Panc1 (cell line): Measurements from ENCODE around the gene RYR3. TPM values are rescaled to one million over a fixed set of nuclear protein-coding genes. Genes with fewer than 3 reads are reported as not detected.

Experiments used
- ATAC-seq: fragments of 200-7000 bp; cut with Tn5 transposase; 2 replicates; pipeline ENCODE4 v1.9.1; 2020; ENCODE audit warnings: mild to moderate bottlenecking, moderate library complexity
- BruUV-seq: library from RNA; stranded (reverse); fragments of 400-500 nt; replicated peaks from 2 replicates; lab custom pipeline; 2021; lab: Mats Ljungman, UMichigan
- CTCF ChIA-PET: fragments of 300-600 bp; sonication (Branson Sonifier 250); formaldehyde crosslinking; loops from one replicate; lab custom pipeline; 2022; ENCODE audit warnings: antibody characterized with exemption; lab: Charles Lee
- POLR2A ChIA-PET: fragments of 300-600 bp; sonication (Branson Sonifier 250); formaldehyde crosslinking; loops from one replicate; lab custom pipeline; 2022; ENCODE audit warnings: antibody characterized with exemption; lab: Charles Lee
- DNase-seq: peaks from one replicate; pipeline ENCODE4 v3.0.0-alpha.2; 2010; ENCODE audit warnings: low read depth, low spot score
- H3K27ac ChIP-seq: 2 replicates; pipeline ENCODE4 v1.5.1; 2011; ENCODE audit warnings: mild to moderate bottlenecking, low read length, inconsistent platforms
- H3K27me3 ChIP-seq: fragments of 200-500 bp; sonication (Bioruptor generic); 2 replicates; pipeline ENCODE4 v1.6.0; 2014; ENCODE audit warnings: low read length, inconsistent platforms; ENCODE audit not compliant: control insufficient read depth, insufficient read depth
- H3K36me3 ChIP-seq: fragments of 200-500 bp; sonication (Bioruptor generic); 2 replicates; pipeline ENCODE4 v1.5.1; 2014; ENCODE audit warnings: inconsistent platforms, mild to moderate bottlenecking, low read length, moderate library complexity; ENCODE audit not compliant: control insufficient read depth, insufficient read depth
- H3K4me1 ChIP-seq: 2 replicates; pipeline ENCODE4 v1.5.1; 2011; ENCODE audit warnings: inconsistent platforms, mild to moderate bottlenecking, low read length, moderate library complexity; ENCODE audit not compliant: control insufficient read depth, insufficient read depth
- H3K4me3 ChIP-seq, 2 experiments: 2 replicates each; pipeline ENCODE4 v1.5.1; 2011 to 2012; ENCODE audit warnings: low read depth in 2 of 2, low read length in 2 of 2, mild to moderate bottlenecking in 2 of 2, inconsistent platforms in 1 of 2, moderate library complexity in 1 of 2
- H3K9me3 ChIP-seq: fragments of 200-500 bp; sonication (Bioruptor generic); 2 replicates; pipeline ENCODE4 v1.5.1; 2014; ENCODE audit warnings: low read depth, mild to moderate bottlenecking, inconsistent platforms, low read length, moderate library complexity; ENCODE audit not compliant: control insufficient read depth, insufficient read depth
- POLR2AphosphoS5 ChIP-seq: IDR thresholded peaks from 2 replicates; pipeline ENCODE4 v1.6.1; 2012; ENCODE audit warnings: mild to moderate bottlenecking, low read depth, low read length, moderate library complexity
- SIN3A ChIP-seq: IDR thresholded peaks from 2 replicates; pipeline ENCODE4 v1.6.1; 2012; ENCODE audit warnings: low read depth, mild to moderate bottlenecking, low read length, moderate library complexity, borderline replicate concordance; ENCODE audit not compliant: insufficient read depth
- TCF7L2 ChIP-seq: IDR thresholded peaks from 2 replicates; pipeline ENCODE4 v1.6.1; 2011; ENCODE audit warnings: mild to moderate bottlenecking, low read depth, low read length, inconsistent platforms
- in situ Hi-C: cut with HindIII; loops from 2 replicates; pipeline ENCODE4 v1.10.0; 2016; ENCODE audit warnings: low sequenced_read_pairs, low pct_unique_long_range_greater_than_20kb
- intact Hi-C: fragments of 100-400 bp; cut with micrococcal nuclease; formaldehyde crosslinking; loops from one replicate; pipeline ENCODE4 v1.10.0; 2022; ENCODE audit not compliant: unreplicated experiment
- total RNA-seq: library from RNA; stranded (reverse); gene quantifications from one replicate; pipeline ENCODE4 v1.2.1, GENCODE V29; 2021; ENCODE audit not compliant: unreplicated experiment
- TF ChIP-seq, protein P1 (sequence below), 2 experiments: IDR thresholded peaks; 2 replicates each; pipeline ENCODE4 v1.6.1; 2011 to 2012; ENCODE audit warnings: low read depth in 2 of 2, control low read depth in 1 of 2, low read length in 1 of 2, mild to moderate bottlenecking in 1 of 2, moderate library complexity in 1 of 2; ENCODE audit not compliant: insufficient read depth in 1 of 2
- TF ChIP-seq, protein P2 (sequence below): fragments of 450-650 bp; IDR thresholded peaks from 2 replicates; pipeline ENCODE4 v1.5.1; 2017; ENCODE audit warnings: mild to moderate bottlenecking

The RYR3 gene
- total RNA-seq, 1 experiment from 2014 or later, result not detected

DNA sequence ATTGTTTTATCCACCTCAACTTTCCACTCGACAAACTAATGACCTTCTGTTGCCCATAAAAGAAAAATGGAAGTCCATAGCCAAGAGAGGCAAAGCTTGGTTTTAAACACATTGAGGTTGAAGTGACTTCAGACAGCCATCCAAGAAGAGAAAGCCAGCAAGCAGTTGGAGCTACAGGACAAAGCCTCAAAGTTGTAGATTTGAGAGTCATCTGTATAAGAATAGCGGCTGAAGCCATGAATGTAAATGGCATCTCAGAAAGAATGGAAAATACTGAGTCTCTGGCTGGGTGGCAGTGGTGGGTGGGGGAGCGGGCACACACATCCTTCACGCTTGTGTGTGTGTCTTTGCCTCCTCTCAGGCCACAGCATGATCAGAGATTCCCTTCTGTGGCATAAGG lies 533.4 kb downstream of the RYR3 start:
- intact Hi-C loops (no loop called here), in situ Hi-C loops (no loop called here)
- ATAC-seq, result no peak
- Histone ChIP-seq H3K36me3 (no peaks in the 10 kb centered on the region), H3K4me3 (no peak overlapping the region), H3K27ac (no peak overlapping the region), H3K9me3 (no peaks in the 10 kb centered on the region), H3K4me1 (no peaks in the 10 kb centered on the region), H3K27me3 (0 out of 2 replicates have a peak, but pooled peaks cover 6% of the 10 kb centered on the region)
- ChIA-PET POLR2A (no interaction called here), CTCF (no interaction called here)
- DNase-seq, result no peak
- TF ChIP-seq POLR2AphosphoS5, result no peak
- TF ChIP-seq, protein P1, sequence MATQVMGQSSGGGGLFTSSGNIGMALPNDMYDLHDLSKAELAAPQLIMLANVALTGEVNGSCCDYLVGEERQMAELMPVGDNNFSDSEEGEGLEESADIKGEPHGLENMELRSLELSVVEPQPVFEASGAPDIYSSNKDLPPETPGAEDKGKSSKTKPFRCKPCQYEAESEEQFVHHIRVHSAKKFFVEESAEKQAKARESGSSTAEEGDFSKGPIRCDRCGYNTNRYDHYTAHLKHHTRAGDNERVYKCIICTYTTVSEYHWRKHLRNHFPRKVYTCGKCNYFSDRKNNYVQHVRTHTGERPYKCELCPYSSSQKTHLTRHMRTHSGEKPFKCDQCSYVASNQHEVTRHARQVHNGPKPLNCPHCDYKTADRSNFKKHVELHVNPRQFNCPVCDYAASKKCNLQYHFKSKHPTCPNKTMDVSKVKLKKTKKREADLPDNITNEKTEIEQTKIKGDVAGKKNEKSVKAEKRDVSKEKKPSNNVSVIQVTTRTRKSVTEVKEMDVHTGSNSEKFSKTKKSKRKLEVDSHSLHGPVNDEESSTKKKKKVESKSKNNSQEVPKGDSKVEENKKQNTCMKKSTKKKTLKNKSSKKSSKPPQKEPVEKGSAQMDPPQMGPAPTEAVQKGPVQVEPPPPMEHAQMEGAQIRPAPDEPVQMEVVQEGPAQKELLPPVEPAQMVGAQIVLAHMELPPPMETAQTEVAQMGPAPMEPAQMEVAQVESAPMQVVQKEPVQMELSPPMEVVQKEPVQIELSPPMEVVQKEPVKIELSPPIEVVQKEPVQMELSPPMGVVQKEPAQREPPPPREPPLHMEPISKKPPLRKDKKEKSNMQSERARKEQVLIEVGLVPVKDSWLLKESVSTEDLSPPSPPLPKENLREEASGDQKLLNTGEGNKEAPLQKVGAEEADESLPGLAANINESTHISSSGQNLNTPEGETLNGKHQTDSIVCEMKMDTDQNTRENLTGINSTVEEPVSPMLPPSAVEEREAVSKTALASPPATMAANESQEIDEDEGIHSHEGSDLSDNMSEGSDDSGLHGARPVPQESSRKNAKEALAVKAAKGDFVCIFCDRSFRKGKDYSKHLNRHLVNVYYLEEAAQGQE (IDR thresholded peaks at IDR 0.05; ENCODE audit: insufficient read depth in 1 of 2, low read depth in 2 of 2, low read length in 1 of 2), result no peak
- no peak for TF ChIP-seq TCF7L2
- TF ChIP-seq SIN3A, result no peak
- TF ChIP-seq, protein P2, sequence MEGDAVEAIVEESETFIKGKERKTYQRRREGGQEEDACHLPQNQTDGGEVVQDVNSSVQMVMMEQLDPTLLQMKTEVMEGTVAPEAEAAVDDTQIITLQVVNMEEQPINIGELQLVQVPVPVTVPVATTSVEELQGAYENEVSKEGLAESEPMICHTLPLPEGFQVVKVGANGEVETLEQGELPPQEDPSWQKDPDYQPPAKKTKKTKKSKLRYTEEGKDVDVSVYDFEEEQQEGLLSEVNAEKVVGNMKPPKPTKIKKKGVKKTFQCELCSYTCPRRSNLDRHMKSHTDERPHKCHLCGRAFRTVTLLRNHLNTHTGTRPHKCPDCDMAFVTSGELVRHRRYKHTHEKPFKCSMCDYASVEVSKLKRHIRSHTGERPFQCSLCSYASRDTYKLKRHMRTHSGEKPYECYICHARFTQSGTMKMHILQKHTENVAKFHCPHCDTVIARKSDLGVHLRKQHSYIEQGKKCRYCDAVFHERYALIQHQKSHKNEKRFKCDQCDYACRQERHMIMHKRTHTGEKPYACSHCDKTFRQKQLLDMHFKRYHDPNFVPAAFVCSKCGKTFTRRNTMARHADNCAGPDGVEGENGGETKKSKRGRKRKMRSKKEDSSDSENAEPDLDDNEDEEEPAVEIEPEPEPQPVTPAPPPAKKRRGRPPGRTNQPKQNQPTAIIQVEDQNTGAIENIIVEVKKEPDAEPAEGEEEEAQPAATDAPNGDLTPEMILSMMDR, result no peak
- BruUV-seq, result no TSS peak

DNA sequence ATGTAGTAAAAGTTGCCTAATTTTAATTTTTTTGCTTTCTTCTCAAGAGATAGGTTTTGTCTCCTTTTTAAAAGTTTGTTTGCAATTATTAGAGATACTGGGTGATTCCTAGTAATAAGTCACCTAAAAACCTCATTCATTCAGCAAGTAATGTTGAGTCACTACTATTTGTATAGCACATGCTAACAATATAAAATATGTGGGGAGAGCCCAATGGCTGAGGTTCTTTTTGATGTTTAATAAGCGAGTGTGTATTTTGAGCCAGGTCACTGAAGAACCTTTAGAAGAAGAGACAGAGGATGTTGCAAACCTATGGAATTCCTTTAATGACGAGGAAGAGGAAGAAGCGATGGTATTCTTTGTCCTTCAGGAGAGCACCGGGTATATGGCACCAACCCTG lies 533.8 kb downstream of the RYR3 start:
- POLR2A ChIA-PET, result no interaction called here
- intact Hi-C loops, result no loop called here

More for the DNA sequence above, 533.8 kb downstream of the RYR3 start:
- Histone ChIP-seq H3K36me3 (no peaks in the 10 kb centered on the region), H3K27me3 (0 out of 2 replicates have a peak, but pooled peaks cover 4% of the 10 kb centered on the region), H3K27ac (no peak overlapping the region), H3K4me1 (no peaks in the 10 kb centered on the region), H3K9me3 (no peaks in the 10 kb centered on the region), H3K4me3 (no peak overlapping the region)
- TF ChIP-seq, protein P2, result no peak
- TF ChIP-seq TCF7L2 (no peak), POLR2AphosphoS5 (no peak), SIN3A (no peak)
- TF ChIP-seq, protein P1 (IDR thresholded peaks at IDR 0.05; ENCODE audit: insufficient read depth in 1 of 2, low read depth in 2 of 2, low read length in 1 of 2), result no peak
- in situ Hi-C loops, result no loop called here
- no peak for DNase-seq
- CTCF ChIA-PET, result no interaction called here
- no peak for ATAC-seq
- no TSS peak for BruUV-seq
